GM12873 (cell line): ENCODE measurements around the gene RARRES2.

Experiments
- TF ChIP-seq, protein P1 (sequence below): IDR thresholded peaks from 2 replicates; pipeline ENCODE4 v1.5.1; 2012; ENCODE audit warnings: low read depth, mild to moderate bottlenecking, moderate library complexity, low read length, control low read depth; ENCODE audit not compliant: insufficient read depth; ENCODE audit errors: missing control alignments

Gene RARRES2

DNA sequence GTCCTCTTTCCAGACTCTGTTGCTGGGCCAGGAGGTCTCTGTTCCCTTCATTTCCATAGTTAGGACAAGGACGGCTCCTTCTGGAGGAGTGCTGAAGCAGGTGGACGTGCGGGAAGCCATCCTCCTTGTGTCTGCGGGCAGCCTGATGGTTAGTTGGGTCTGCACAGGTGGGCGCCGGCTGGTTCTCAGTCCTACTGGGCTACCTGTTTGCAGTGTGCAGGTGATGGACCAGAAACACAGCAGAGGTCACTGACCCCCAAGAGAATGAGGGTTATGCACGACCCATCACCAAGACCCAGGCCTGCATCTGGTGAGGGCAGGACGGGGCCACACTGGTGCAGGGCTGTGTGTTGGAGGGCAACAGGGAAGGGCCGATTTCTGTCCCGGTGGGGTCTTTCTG lies 7.8 kb downstream of the RARRES2 start:
- TF ChIP-seq, protein P1, sequence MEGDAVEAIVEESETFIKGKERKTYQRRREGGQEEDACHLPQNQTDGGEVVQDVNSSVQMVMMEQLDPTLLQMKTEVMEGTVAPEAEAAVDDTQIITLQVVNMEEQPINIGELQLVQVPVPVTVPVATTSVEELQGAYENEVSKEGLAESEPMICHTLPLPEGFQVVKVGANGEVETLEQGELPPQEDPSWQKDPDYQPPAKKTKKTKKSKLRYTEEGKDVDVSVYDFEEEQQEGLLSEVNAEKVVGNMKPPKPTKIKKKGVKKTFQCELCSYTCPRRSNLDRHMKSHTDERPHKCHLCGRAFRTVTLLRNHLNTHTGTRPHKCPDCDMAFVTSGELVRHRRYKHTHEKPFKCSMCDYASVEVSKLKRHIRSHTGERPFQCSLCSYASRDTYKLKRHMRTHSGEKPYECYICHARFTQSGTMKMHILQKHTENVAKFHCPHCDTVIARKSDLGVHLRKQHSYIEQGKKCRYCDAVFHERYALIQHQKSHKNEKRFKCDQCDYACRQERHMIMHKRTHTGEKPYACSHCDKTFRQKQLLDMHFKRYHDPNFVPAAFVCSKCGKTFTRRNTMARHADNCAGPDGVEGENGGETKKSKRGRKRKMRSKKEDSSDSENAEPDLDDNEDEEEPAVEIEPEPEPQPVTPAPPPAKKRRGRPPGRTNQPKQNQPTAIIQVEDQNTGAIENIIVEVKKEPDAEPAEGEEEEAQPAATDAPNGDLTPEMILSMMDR, result no peak

DNA sequence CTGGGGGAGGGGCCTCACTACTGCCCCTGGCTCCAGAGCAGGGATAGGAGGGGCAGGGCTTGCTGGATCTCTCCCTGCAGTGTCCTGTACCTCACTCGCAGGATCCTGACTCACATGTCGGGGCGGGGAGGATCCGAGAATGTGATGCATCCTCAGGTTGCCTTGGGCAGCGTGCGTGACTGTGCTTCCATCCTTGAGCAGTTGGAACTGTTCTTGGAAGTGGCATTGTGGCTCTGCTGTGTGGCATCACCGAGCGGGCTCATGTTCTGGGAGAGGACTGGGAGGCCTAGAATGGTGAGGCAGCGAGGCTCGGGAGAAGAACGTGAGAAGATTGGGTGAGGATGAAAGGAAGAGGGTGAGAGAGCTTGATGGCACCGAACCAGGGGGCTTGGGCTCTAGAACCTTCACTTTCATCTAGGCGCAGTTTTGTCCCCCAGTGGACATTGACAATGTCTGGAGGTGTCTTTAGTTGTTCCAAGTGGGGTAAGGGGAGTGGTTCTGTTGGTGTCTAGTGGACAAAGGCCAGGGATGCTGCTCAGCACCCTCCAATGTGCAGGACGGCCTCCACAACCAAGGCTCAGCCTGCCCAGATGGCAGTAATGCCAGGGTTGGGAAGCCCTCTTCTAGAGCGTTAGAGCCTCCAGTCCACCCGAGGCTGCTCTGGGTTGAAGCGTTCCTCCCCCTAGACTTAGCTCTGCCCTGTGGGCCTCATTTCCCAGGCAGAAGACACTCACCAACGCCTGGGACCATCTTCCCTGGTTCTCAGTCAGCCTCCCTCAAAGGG lies 8.4 kb downstream of the RARRES2 start:
- TF ChIP-seq, protein P1, result no peak

DNA sequence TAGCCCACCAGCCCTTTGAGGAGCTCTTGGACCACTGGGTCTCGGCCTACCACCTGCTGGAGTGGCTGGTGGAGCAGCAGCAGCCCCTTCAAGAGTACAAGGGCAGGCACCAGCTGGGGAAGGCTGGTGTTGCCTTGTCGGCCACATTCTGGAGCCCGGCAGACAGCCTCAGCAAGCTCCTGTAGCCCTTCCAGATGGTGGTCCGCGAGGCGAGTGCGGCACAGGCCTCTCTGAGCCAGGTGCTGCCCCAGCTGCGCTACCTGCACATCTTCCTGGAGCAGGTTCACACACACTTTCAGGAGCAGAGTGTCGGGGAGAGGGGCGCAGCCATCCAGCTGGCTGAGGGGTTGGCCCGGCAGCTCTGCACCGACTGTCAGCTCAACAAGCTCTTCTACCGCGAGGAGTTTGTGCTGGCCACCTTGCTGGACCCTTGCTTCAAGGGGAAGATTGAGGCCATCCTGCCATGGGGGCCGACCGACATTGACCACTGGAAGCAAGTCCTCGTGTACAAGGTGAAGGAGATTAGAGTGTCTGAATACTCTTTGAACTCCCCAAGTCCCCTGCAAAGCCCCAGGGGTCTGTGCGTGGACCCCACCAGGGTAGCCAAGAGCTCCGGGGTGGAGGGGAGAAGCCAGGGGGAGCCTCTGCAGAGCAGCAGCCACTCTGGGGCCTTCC lies 11.1 kb downstream of the RARRES2 start:
- TF ChIP-seq, protein P1, result no peak

DNA sequence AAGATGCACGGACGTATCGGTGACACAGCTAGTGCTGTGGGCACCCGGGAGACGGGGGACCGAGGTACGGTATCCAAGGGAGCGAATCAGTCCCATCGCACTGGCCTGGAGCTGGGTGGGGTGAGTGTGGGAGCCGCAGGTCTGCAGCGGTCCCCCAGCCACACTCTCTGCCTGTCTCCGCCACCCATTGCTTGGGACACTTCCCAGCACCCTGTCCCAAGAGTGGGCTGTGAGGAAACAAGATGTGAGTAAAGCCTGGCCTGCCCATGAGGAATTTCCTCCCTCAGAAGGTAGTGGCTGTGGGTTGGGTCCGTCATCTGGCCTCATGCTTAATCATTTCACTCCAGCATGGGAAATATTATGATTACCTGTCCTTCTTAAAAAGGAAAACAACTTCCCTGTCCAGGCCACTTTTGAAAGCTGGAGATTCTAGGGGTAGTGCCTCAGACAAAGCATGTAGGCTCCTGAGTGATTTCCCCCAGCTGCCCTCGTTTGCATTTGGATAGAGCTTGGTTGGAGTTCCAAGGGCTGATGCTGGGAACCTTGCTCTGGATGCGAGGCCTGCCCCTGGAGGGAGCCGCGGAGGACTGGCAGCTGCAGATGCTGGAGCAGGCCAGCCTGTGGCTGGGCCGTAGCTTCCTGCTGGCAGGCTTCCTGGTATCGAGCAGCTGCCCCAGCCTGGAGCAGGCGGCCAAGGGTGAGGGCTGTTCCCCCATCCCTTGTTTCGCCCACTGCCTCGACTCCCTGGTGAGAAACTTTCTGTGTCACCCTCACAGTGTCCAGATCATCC lies 11.9 kb downstream of the RARRES2 start:
- TF ChIP-seq, protein P1, result no peak

DNA sequence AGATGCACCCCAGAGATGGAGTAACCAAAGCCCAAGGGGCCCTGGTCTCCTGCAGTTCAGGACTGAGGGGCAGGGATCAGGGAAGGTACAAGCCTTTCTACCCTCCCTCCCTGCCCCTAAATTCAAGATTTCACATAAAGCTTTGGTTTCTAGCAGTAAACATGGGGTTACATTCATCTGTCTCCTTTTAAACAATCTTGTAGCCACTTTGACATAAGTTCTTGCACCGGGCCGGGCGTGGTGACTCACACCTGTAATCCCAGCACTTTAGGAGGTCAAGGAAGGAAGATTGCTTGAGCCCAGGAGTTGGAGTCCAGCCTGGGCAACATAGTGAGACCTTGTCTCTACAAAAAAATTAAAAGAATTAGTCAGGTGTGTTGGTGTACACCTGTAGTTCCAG lies 14.1 kb downstream of the RARRES2 start:
- TF ChIP-seq, protein P1, result no peak

DNA sequence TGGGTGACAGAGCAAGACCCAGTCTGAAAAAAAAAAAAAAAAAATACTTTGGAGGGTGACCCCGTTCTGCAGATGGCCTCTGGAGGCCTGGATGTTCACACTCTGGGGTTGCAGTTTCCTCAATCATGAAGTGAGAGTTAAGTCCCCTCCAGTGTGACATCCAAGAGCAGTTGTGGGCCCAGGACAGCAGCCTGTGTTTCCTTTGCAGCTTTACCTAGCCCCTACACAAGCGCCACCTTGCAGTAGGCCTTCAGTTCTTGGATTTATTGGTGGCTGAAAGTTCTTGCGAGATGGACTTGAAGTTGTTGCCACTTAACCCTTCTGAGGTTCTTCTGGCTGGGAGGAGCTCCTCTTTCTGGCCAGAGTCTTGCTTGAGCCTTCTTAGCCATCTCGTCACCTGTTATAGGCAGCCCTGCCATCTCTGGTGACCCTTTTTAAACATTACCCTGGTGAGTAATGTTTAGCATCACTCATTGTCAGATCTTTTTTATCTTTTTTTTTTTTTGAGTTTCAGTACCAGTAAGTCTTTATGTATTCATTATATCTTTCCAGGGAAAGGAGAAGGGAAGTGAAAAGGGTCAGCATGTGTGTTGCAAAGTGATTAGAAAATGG lies 14.7 kb downstream of the RARRES2 start:
- TF ChIP-seq, protein P1, result no peak
